HG03520 (cell line): ENCODE results near the gene CORO1C.

Experiments
- ATAC-seq: cut with Tn5 transposase; IDR thresholded peaks from one replicate; pipeline ENCODE4 v1.9.1; 2021; ENCODE audit warnings: mild to moderate bottlenecking, moderate library complexity; ENCODE audit not compliant: unreplicated experiment

Gene CORO1C

DNA sequence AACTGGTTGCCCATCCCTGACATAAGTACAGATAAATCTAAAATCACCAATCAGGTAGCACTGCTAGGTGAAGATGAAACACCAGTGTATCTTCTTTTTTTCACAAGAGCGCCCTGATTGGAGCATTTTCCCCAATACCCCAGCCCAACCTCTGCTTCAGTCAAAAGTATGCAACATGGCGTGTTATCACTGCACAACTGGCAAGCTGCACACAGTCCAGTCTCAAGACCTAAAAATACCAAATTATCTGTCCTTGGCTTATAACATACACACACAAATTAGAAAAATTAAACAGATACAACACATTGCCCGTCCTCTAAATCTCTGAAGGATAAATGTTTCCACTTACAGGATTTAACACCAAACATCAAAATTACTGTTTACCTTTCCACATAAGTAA, 77.4 kb downstream of the CORO1C start:
- no peak for ATAC-seq

DNA sequence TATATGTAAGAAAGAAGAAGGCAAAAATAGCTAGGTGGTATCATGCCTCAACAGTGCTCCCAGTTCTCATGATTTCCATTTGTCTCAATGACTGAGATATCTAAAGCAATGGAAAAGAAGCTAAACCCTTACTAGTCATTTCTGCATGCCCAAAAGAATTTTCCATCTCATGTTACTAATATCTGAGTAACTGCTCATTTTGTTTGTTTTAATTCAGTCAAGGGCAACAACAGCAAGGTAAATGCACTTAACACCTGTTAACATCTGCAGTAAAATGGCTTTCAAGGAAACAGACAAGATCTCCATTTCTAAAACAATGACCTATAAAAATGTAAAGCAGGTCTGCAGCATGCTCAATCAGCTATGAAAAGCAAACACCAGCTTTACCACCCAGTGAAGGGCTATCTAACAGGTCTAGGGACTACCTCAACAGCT, 78.2 kb downstream of the CORO1C start:
- no peak for ATAC-seq

- ATAC-seq = no peak
Measured at GRCh38 chr12:108650083-108650482, 81.2 kb downstream of the CORO1C start.

GRCh38 chr12:108649669-108650068, 81.6 kb downstream of the CORO1C start:
- ATAC-seq = no peak

- no peak for ATAC-seq
Measured at GRCh38 chr12:108649126-108649525, 82.2 kb downstream of the CORO1C start.

GRCh38 chr12:108648371-108648770, 82.9 kb downstream of the CORO1C start:
- no peak for ATAC-seq

- no peak for ATAC-seq
Measured at GRCh38 chr12:108647585-108648287, 83.6 kb downstream of the CORO1C start.

- ATAC-seq = no peak
Measured at GRCh38 chr12:108646600-108647579, 84.4 kb downstream of the CORO1C start.

DNA sequence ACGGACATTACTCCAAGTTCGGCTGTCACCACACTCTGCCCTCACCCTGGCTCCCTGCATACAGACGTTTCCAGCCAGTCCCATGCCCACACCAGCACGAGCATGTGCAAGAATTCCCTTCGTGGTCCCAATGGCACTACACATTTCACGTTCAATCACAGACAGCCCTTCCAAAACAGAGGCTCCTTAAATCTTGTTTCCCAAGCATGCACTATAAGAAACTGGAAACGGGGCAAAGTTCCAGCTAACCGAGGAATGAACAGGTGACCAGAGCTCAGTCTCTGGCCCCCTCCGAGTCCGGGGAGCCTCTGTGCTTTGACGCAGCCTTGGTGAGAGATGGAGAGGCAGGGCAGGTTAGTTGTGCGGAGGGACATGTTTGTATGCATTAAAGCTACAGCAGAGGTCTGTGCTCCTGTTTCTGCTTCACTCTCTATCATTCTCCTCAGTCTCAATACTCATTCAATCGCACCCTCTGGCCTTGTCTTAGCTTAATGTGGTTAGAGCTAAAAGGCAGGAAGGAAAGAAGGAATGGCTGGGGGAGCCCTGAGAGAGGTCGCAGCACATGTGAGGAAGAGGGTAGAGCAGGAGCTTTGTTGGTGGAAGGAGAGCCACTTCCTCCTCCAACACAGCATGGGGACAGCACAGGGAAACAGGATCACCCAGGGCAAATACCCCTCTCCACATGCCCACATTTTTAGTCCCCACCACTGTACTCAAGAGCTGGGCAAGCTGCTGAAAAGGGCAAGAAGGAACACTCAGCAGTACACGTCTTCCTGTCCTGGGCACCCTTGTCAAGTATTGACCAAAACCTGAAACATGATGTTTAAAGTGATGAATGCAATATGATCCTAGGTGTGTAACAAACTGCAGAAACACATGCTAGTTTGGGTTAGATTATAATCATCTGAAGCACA, 85.4 kb downstream of the CORO1C start:
- no peak for ATAC-seq

DNA sequence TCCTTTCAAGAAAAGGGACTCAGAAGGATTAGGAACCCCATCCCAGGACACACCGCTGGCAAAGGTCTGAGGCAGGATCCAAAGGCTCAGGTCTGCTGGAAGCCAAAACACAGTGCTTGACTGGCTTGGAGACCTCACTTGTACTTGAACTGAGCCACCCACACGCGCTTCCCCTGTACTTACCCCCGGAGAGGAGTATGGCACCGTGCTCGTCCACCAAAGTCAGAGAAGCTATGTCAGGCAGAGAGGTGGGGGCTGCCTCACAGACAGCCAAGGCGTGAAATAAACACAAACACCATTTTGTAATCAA, 86.6 kb downstream of the CORO1C start:
- no peak for ATAC-seq

- ATAC-seq = no peak
Measured at GRCh38 chr12:108643941-108644810, 87.1 kb downstream of the CORO1C start.

- no peak for ATAC-seq
Measured at GRCh38 chr12:108642899-108643654, 88.2 kb downstream of the CORO1C start.

GRCh38 chr12:108642269-108642870, 88.9 kb downstream of the CORO1C start:
- ATAC-seq = no peak

- ATAC-seq = no peak
Measured at GRCh38 chr12:108641446-108642268, 89.7 kb downstream of the CORO1C start.

DNA sequence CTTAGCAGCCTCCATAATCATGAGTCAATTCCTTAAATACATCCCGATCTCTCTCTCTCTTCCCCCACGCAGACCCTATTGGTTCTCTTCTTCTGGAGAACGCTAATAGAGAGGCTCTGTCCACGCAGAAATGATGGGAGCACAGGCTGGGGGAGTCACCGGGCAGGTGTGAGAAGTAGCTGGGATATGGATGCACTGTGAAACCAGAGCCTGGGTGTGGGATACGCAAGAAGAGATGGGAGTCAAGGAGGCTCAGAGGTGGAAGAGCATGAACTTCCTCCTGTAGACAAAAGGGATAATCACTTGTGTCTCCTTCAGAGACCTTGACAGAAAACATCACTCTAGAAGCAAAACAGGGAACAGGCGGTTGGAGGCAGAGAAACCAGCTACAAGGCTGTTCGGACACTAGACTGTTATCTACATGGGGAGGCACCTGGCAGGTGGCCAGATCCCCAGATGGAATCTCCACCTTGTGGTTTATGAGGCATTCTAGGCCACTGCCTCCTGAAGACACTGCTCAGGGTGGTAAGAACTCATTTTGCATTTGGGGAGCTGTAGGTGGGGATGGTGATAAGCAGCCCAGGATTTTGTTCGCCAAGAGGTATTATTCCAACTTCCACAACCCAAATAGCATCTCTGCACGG, 90.4 kb downstream of the CORO1C start:
- ATAC-seq = no peak

DNA sequence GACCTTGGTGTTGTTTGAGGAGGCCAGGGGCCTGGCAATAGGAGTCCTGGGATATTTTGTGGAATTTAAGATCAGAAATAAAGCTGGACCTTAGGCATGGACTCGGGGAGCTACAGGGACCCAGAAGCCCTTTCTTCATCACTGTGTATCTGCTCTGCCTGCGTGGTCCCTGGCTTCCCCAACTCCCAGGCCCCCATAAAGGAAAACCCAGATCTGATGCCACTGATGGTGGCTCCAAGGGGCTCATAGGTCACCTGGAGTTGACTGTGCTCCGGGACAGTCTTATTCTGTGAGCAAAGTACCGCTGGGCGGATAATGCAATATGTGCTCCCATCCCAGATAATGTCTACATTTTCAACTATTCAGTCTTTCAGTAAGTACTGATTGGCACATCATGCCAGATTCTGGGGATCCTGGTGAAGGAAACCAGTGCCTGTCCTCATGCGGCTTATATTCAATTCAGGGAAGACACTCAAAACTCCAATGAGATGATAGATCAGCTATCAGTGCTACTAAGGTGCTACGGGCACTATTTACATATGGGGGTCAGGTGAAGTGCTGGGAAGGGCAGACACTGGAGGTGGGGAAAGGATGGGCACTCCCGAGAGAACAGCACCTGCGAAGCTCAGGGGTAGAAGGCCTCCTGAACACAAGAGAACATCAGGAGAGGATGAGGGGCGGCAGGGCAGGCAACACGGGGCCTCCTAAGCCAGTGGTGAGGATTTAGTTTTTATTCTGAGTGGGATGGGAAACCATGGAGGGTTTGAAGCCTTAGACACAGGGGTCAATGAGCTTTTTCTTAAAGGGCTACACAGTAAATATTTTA, 92.1 kb downstream of the CORO1C start:
- no peak for ATAC-seq
